Vagina (tissue), 2 donors: Measurements from ENCODE around the gene DEUP1. TPM values are rescaled to one million over a fixed set of nuclear protein-coding genes. Genes with fewer than 3 reads are reported as not detected.
"Not testable (repeated sequence)": the region's sequence is repeated elsewhere in the genome, so short reads cannot be mapped to it uniquely, and the experiment has no call there.

Source experiments
- DNase-seq, 2 donors: peaks; one replicate each; pipeline ENCODE4 v3.0.0-alpha.2; 2017; ENCODE audit errors: extremely low spot score in 2 of 2
- H3K27ac ChIP-seq: fragments of 200-600 bp; sonication (generic); one replicate; pipeline ENCODE4 v1.5.1; 2019
- H3K27me3 ChIP-seq: fragments of 200-600 bp; sonication (generic); one replicate; pipeline ENCODE4 v1.5.1; 2019
- H3K36me3 ChIP-seq, 2 donors: fragments of 200-600 bp; sonication (generic); one replicate each; pipeline ENCODE4 v1.5.1; 2017 to 2019
- H3K4me1 ChIP-seq: fragments of 200-600 bp; sonication (generic); one replicate; pipeline ENCODE4 v1.5.1; 2019
- H3K4me3 ChIP-seq, 2 donors: fragments of 200-600 bp; sonication (generic); 1 replicate in 1 of 2; 2 replicates in 1 of 2; pipeline ENCODE4 v1.5.1; 2016 to 2019
- H3K9me3 ChIP-seq: fragments of 200-600 bp; sonication (generic); one replicate; pipeline ENCODE4 v1.5.1; 2019
- POLR2A ChIP-seq, 2 donors: fragments of 450-650 bp; IDR thresholded peaks; one replicate each; pipeline ENCODE4 v1.6.1; 2017; ENCODE audit warnings: antibody characterized with exemption in 2 of 2, mild to moderate bottlenecking in 2 of 2, moderate library complexity in 2 of 2
- POLR2AphosphoS5 ChIP-seq, 2 donors: sonication (generic); formaldehyde crosslinking; IDR thresholded peaks; one replicate each; pipeline ENCODE4 v1.9.0; 2017; ENCODE audit warnings: antibody characterized with exemption in 2 of 2, mild to moderate bottlenecking in 2 of 2, low read depth in 1 of 2; ENCODE audit not compliant: insufficient read depth in 1 of 2
- intact Hi-C: fragments of 100-400 bp; cut with DNase I; formaldehyde crosslinking; loops from one replicate; pipeline ENCODE4 v1.15.1; 2023
- total RNA-seq: library from RNA; depleted of rRNA; stranded (reverse); fragments of >200 nt; gene quantifications from one replicate; pipeline ENCODE4 v1.2.3, GENCODE V29; 2016
- TF ChIP-seq, protein P1 (sequence below), 3 experiments: fragments of 450-650 bp in 2 of 3; fragments of 200-600 bp in 1 of 3; sonication (generic) in 1 of 3; IDR thresholded peaks; one replicate each; pipeline ENCODE4 v1.5.1; 2017 to 2019; ENCODE audit warnings: antibody characterized with exemption in 3 of 3, mild to moderate bottlenecking in 2 of 3, moderate library complexity in 2 of 3

DEUP1 gene
- total RNA-seq, 1 donor from 2014 or later, result not detected

DNA sequence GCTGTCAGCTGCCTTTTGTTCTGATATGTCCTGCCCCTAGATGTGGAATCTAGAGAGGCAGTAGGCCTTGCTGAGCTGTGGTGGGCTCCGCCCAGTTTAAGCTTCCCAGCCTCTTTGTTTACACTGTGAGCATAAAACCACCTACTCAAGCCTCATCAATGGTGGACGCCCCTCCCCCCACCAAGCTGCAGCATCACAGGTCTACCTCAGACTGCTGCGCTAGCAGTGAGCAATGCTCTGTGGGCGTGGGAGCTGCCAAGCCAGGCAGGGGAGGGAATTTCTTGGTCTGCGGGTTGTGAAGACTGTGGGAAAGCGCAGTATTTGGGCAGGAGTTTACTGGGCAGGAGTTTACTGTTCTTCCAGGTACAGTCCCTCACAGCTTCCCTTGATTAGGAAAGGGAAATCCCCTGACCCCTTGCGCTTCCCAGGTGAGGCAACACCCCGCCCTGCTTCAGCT is 114.1 kb downstream of the DEUP1 start:
- Histone ChIP-seq H3K36me3 (no peaks in the 10 kb centered on the region), H3K4me1 (no peaks in the 10 kb centered on the region), H3K27me3 (no peaks in the 10 kb centered on the region), H3K9me3 (no peaks in the 10 kb centered on the region), H3K27ac (no peak overlapping the region), H3K4me3 (no peak overlapping the region)
- no peak for TF ChIP-seq POLR2A (IDR thresholded peaks at IDR 0.05)
- no peak for TF ChIP-seq POLR2AphosphoS5 (IDR thresholded peaks at IDR 0.05; ENCODE audit: insufficient read depth in 1 of 2, low read depth in 1 of 2)
- TF ChIP-seq, protein P1, sequence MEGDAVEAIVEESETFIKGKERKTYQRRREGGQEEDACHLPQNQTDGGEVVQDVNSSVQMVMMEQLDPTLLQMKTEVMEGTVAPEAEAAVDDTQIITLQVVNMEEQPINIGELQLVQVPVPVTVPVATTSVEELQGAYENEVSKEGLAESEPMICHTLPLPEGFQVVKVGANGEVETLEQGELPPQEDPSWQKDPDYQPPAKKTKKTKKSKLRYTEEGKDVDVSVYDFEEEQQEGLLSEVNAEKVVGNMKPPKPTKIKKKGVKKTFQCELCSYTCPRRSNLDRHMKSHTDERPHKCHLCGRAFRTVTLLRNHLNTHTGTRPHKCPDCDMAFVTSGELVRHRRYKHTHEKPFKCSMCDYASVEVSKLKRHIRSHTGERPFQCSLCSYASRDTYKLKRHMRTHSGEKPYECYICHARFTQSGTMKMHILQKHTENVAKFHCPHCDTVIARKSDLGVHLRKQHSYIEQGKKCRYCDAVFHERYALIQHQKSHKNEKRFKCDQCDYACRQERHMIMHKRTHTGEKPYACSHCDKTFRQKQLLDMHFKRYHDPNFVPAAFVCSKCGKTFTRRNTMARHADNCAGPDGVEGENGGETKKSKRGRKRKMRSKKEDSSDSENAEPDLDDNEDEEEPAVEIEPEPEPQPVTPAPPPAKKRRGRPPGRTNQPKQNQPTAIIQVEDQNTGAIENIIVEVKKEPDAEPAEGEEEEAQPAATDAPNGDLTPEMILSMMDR (IDR thresholded peaks at IDR 0.05), result no peak
- DNase-seq, result no peak
- intact Hi-C loops, result no loop called here

DNA sequence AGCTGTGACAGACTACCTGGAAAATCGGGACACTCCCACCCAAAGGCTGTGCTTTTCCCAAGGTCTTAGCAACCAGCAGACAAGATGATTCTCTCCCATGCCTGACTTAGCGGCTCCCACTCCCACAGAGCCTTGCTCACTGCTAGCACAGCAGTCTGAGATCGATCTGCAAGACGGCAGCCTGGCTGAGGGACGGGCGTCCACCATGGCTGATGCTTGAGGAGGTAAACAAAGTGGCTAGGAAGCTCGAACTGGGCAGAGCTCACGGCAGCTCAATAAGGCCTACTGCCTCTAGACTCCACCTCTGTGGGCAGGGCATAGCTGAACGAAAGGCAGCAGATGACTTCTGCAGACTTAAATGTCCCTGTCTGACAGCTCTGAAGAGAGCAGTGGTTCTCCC is 127.7 kb downstream of the DEUP1 start:
- no peak for TF ChIP-seq POLR2AphosphoS5 (IDR thresholded peaks at IDR 0.05; ENCODE audit: insufficient read depth in 1 of 2, low read depth in 1 of 2)
- no peak for TF ChIP-seq POLR2A (IDR thresholded peaks at IDR 0.05)
- TF ChIP-seq, protein P1 (IDR thresholded peaks at IDR 0.05), result no peak
- intact Hi-C loops, result no loop called here
- no peaks in the 10 kb centered on the region for H3K27me3 ChIP-seq
- no peak for DNase-seq
- H3K4me1 ChIP-seq, result no peaks in the 10 kb centered on the region
- H3K36me3 ChIP-seq, result no peaks in the 10 kb centered on the region
- no peaks in the 10 kb centered on the region for H3K9me3 ChIP-seq
- H3K4me3 ChIP-seq, result no peak overlapping the region
- no peak overlapping the region for H3K27ac ChIP-seq

DNA sequence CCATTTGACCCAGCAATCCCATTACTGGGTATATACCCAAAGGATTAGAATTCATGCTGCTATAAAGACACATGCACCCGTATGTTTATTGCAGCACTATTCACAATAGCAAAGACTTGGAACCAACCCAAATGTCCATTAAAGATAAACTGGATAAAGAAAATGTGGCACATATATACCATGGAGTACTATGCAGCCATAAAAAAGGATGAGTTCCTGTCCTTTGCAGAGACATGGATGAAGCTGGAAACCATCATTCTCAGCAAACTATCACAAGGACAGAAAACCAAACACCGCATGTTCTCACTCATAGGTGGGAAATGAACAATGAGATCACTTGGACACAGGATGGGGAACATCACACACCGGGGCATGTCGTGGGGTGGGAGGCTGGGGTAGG is 133.1 kb downstream of the DEUP1 start:
- H3K27me3 ChIP-seq, H3K36me3 ChIP-seq, DNase-seq, H3K9me3 ChIP-seq, H3K4me1 ChIP-seq, H3K27ac ChIP-seq, H3K4me3 ChIP-seq, intact Hi-C loops: not testable (repeated sequence)

DNA sequence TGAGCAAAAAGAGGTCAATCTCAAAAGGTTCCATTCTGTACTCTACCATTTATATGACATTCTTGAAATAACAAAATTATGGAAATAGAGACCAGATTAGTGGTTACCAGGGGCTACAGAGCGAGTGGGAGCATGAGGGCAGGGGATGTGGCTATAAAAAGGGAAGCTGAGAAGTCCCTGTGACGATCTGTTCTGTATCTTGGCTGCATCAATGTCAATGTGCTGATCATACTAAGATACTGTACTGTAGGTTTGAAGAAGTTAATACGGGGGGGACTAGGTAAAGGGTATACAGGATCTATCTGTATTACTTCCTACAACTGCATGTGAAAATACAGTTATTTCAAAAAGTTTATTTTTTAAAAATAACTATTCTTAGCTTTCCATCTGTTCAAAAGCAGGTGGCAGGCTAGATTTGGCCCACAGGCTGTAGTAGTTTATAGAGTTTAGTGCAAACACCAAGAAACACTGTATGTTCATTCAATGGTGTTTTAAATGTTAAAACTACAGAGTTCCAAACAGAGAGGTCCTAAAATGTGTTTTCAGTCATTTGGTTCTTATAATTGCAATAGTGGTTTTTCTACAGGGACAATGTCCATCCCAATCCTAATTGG is 134.5 kb downstream of the DEUP1 start:
- Histone ChIP-seq H3K4me3 (no peak overlapping the region), H3K9me3 (no peaks in the 10 kb centered on the region), H3K4me1 (no peaks in the 10 kb centered on the region), H3K27me3 (no peaks in the 10 kb centered on the region), H3K27ac (no peak overlapping the region), H3K36me3 (no peaks in the 10 kb centered on the region)
- intact Hi-C loops, result no loop called here
- DNase-seq, result no peak
- TF ChIP-seq POLR2AphosphoS5 (IDR thresholded peaks at IDR 0.05; ENCODE audit: insufficient read depth in 1 of 2, low read depth in 1 of 2) (no peak), POLR2A (IDR thresholded peaks at IDR 0.05) (no peak)
- TF ChIP-seq, protein P1 (IDR thresholded peaks at IDR 0.05), result no peak

DNA sequence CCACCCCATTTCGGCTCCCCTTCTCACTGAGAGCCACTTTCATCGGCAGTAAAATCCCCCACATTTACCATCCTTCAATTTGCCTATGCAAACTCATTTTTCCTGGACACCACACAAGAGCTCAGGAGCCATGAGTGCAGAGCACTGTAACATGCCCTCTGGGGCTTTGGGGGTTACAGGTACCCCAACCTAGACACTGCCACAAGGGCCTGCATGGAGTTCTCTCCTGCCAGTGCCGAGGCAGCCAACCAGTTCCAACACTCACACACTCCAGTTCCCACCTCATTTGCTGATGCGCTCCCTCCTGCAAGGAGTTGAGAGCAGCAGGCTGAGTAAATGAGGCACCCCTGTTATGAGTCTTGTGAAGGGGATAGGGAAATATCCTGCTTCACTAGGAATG is 136.5 kb downstream of the DEUP1 start:
- no peak for DNase-seq
- H3K4me1 ChIP-seq, result no peaks in the 10 kb centered on the region
- TF ChIP-seq POLR2A (IDR thresholded peaks at IDR 0.05), result no peak
- no peak for TF ChIP-seq POLR2AphosphoS5 (IDR thresholded peaks at IDR 0.05; ENCODE audit: insufficient read depth in 1 of 2, low read depth in 1 of 2)
- TF ChIP-seq, protein P1 (IDR thresholded peaks at IDR 0.05), result no peak
- no peaks in the 10 kb centered on the region for H3K27me3 ChIP-seq
- H3K36me3 ChIP-seq, result no peaks in the 10 kb centered on the region
- H3K9me3 ChIP-seq, result no peaks in the 10 kb centered on the region
- intact Hi-C loops, result no loop called here
- H3K27ac ChIP-seq, result no peak overlapping the region
- H3K4me3 ChIP-seq, result no peak overlapping the region
